CMK (cell line): ENCODE measurements around the gene LIPC.

ENCODE experiments used
- DNase-seq: peaks from one replicate; pipeline ENCODE4 v3.0.0-alpha.2; 2010; ENCODE audit warnings: low read depth

Gene LIPC

GRCh38 chr15:58436552-58436951, 4.8 kb downstream of the LIPC start:
- no peak for DNase-seq

- no peak for DNase-seq
Measured at GRCh38 chr15:58437531-58438105, 5.8 kb downstream of the LIPC start.

DNA sequence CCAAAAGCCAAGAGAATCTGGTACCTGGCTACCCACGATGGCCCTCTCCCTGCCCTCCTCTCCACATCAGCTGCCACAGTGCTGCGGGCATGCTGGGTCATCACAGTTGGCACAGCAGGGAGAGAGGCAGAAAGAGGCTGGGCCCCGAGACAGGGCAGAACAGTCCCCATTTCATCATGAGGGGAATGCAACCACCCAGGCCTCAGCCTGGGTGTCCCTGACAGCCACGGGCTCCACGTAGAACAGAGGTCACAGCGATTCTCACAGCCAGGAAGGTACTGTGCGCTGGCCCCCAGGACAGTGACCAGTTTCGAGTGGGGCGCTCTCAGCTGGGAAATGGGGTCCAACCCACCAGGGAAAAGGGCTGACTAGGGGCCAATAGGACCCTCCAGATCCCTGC, 6.3 kb downstream of the LIPC start:
- no peak for DNase-seq

DNA sequence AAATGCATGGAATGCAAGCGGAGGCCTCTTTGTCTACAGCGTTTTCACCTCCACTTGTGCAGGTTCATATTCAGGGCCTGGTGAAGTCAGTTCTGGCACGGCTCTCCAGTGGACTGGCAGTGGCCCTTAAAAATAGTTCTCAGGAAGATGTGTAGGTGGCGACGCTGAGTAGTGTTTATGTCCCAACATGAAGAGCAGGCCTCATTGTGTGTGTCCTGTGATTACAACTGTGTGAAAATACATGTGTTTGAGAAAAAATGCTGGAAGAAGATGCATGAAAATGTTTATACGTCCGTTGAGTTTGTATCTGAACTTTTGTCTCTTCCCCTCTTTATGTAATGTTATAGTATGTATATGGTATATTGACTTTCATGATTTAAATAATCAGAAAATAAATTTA, 7.2 kb downstream of the LIPC start:
- peak; percentile 45 for DNase-seq

DNA sequence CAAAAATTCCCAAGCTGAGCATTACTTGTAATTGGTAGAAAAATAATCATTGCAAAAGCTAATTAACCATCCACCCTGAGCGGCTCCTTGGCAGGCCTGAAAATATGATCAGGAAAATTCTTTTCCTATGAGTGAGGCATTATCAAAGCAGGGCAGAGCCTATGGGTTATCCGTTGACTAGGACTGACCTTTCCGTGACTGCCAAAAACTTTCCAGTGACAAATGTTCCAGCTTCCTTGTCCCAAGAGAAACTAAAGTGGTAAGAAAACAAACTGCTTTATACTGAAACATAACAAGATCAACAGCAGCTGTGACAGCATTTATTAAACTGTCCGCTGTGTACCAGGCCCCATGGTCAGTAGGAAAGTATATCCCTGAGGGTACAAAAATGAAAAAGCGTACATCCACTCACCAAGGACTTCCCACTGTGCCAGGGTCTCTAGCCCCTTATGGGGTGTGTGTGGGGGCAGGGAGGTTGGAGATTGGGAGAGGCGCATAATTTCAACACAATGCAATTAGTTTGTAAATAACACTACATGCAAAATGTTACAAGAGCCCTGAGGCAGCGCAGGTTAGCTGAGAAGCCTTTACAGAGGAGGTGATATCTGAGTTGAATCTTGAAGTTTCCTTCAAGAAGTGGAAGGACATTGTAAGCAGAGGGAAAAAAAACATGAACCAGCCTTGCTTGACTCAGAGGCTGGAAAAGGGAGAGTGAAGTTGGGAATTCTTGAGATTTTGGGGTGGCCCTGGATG, 8.5 kb downstream of the LIPC start:
- DNase-seq, result no peak

- DNase-seq, result no peak
Measured at GRCh38 chr15:58440922-58441321, 9.1 kb downstream of the LIPC start.

GRCh38 chr15:58441376-58442070, 9.7 kb downstream of the LIPC start:
- no peak for DNase-seq

DNA sequence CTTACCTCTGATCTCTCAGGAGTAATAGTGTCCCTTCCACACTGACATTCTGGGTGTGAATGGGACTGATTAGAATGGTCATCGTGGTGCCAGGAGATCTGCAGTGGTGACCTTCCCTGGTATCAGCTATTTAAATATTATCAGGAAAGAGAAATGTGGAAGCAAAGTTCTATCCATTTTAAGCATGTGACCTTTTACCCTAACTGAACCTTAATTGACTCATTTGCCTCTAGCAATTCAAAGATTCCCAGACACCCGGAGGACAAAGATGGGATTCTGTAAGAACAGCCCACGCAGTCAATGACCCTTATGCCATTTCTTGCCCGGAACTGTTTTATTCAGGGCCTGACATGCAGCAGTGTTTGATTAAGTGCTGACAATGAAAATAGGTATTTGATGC, 10.3 kb downstream of the LIPC start:
- DNase-seq, result no peak

DNA sequence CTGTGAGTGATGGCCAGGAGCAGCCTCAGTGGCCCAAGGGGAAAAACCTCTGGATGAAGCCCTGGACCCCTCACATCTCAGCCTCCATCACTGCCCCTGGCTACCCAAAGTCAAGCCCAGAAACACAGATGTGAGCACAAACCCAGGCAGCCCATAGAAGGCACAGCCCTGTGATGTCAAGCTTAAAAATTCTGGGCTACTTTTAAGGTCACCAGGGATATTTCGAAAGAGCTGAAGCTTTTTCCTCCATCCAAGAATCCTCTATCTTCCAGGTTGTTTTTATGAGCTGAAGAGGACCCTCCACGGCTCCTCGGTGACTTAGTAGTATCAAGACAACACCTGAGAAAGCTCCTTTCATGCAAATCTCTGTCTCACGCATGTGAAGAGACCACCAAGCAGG, 11.5 kb downstream of the LIPC start:
- no peak for DNase-seq

- DNase-seq, result no peak
Measured at GRCh38 chr15:58444056-58444455, 12.3 kb downstream of the LIPC start.

DNA sequence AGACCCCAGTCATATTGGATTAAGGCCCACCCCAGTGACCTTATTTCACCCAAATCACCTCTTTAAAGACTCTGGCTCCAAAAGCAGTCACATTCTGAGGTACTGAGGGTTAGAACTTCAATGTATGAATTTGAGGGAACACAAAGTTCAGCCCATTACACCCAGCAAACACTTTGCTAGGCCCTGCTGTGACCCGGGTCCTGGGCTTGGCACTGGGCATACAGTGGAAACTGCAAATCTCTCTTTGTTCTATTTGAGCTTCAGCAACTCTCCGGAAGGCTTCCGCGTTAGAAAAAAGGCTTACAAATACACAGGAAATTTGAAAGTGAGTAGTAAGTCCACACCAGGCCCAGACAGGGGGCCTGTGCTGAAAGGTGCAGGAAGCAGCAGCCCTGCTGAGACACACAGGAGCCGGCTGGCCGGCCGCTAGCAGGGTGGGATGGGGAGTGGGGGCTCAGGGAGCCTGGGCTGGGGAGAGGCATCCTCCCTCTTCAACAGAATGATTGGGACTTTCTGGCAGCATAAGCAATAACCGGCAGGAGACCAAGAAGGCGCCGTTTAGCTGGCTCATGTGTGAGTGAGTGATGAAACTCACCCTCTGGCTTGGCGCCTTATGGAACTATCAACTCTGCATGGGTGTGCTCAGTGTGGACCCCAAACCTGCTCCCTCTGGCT, 13.0 kb downstream of the LIPC start:
- DNase-seq, result no peak

DNA sequence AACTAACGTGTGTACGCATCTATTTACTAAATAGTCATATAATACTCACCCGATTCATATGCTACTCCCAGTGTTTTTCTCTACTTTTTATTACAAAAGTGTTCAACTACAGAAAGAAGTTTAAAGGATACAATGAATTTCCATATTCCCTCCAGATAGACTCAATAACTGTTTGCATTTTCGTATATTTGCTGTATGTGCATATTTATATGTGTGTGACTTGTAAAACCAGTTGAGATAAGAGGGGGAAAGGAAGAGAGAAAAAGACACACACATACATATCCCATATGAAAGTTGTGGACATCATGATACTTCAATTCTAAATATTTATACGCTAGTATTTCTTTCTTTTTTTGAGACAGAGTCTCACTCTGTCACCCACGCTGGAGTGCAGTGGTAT, 14.1 kb downstream of the LIPC start:
- DNase-seq, result no peak

GRCh38 chr15:58446521-58446920, 14.7 kb downstream of the LIPC start:
- no peak for DNase-seq

- DNase-seq, result no peak
Measured at GRCh38 chr15:58447271-58448010, 15.7 kb downstream of the LIPC start.

DNA sequence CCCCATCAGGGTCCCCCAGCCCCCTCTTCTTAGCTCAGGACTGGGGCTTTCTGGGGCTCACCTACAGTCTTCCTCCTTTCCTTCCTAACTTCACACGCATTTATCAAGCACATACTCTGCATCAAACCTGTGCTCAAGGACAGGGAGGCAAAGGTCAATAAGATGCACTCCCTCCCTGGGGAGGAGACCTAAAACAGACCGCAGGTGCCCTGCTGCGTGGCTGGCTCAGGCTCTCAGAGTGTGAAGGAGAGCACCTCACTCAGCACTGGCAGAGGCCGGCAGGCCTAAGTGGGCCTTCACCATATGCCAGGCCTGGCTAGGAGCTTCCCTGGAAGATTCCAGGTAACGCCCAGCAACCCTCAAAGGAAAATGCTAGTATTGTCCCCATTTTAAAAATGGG, 16.5 kb downstream of the LIPC start:
- no peak for DNase-seq

DNA sequence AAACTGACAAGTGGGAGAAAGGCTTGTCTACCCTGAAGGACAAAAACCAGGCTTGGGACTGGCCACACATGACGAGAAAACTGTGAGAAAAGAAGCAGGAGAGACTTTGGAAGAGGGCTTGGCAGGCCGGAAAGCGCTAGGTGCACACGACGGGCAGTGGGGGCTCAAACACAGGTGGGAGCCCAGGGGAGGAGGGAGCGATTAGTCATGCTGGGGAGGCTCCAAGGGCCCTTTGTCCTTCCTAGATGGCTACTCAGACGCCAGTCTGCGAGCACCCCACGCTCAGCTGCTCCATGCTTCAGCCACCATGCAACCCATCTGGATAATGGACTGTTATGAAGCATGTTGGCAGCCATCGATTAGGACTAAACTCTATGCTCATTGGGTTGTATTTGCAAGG, 17.1 kb downstream of the LIPC start:
- DNase-seq, result no peak

GRCh38 chr15:58451826-58452225, 20.0 kb downstream of the LIPC start:
- DNase-seq, result no peak

DNA sequence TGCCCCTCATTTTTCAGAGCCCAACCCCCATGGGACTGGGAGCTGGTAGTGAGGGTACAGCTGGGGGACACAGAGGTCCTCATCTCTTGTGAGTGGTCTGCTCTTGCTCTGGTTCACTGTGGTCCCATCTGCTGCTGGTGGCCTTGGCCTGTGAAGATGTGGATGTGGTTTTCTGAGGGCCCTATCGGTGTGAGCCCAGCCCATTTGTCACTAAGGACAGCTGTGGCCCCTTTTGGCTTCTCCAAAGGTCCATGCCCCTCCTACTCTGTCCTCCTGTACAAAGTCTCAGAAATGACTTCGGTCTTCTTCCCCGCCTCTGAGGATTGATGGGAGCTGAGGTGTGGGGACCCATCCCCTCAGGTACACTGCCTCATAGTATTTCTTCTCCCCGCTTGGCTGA, 21.0 kb downstream of the LIPC start:
- no peak for DNase-seq

- DNase-seq, result no peak
Measured at GRCh38 chr15:58453931-58454793, 22.4 kb downstream of the LIPC start.

DNA sequence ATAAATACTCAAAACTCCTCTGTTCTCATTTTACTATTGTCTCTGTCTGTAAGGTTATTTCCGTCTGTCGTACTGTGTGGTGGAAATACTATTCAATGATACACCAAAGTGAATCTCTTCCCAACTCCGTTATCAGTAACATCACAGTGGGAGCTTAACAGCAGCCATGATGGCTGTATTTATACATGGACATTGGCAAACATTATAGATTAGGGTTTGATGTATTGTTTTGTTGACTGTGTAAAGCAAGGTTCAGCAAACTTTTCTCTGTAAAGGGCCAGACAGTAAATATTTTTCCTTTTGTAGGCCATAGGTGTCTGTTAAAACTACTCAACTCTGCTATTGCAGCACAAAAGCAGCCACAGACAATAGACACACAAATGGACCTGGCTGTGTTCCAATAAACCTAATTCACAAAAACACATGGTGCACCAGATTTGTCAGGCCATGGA, 23.2 kb downstream of the LIPC start:
- no peak for DNase-seq

DNA sequence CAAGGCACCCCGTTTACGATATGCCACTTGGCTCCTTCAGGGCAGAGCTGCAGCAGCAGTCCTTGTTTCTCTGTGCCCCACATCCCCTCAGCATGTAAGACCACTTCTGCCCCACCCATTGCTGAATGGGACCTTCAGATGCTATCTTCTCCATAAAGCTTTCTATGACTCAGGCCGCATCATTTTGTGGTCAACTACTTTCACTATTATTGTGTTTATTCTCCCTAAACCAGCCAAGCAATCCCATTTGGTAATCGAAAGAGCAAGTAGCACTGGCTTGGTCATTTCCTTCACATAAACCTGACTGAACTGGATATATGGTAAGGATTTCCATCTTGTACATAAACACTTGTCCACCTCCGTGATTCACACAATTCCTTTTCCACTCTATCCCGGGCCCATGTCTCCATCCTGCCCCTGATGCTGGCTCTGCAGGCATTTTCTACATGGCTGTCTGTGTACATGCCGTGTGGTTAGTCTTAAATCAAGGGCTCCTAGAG, 25.7 kb downstream of the LIPC start:
- DNase-seq, result no peak
